22Rv1 (cell line): ENCODE data around the gene CD1D.

Source experiments
- ZFX ChIP-seq: fragments of 450-650 bp; IDR thresholded peaks from 2 replicates; pipeline ENCODE4 v1.6.1; 2017; ENCODE audit warnings: antibody characterized with exemption, borderline replicate concordance
- TF ChIP-seq, protein P1 (sequence below): fragments of 450-650 bp; IDR thresholded peaks from 2 replicates; pipeline ENCODE4 v1.5.1; 2017; ENCODE audit warnings: mild to moderate bottlenecking

GRCh38 chr1:158147869-158148268, 32.8 kb upstream of the CD1D start:
- TF ChIP-seq, protein P1, sequence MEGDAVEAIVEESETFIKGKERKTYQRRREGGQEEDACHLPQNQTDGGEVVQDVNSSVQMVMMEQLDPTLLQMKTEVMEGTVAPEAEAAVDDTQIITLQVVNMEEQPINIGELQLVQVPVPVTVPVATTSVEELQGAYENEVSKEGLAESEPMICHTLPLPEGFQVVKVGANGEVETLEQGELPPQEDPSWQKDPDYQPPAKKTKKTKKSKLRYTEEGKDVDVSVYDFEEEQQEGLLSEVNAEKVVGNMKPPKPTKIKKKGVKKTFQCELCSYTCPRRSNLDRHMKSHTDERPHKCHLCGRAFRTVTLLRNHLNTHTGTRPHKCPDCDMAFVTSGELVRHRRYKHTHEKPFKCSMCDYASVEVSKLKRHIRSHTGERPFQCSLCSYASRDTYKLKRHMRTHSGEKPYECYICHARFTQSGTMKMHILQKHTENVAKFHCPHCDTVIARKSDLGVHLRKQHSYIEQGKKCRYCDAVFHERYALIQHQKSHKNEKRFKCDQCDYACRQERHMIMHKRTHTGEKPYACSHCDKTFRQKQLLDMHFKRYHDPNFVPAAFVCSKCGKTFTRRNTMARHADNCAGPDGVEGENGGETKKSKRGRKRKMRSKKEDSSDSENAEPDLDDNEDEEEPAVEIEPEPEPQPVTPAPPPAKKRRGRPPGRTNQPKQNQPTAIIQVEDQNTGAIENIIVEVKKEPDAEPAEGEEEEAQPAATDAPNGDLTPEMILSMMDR: no peak
- TF ChIP-seq ZFX: no peak
